ENCODE measurements around the gene EGFLAM. TPM values are rescaled to one million over a fixed set of nuclear protein-coding genes. Genes with fewer than 3 reads are reported as not detected.
A peak's percentile ranks its signal among the peaks of the same experiment; 100 is the strongest.

The EGFLAM gene
- total and polyA plus RNA-seq, 10 of the 15 experiments (the other 5 are each of a cell fraction or from before 2014, with no cell fraction given): 0.37 TPM; not detected in 9

GRCh38 chr5:38453506-38453905 is 195.1 kb downstream of the EGFLAM start:
- ChIA-PET POLR2A (no interaction called here), SMC1A (ENCODE audit: uncharacterized antibody, unreplicated experiment) (interaction anchor here (0.7 to 4.7 kb wide), 4 partner anchors 10 to 360 kb away, joined by 3 to 19 read pairs (median 3); no protein-coding TSS in a partner anchor), CTCF (interaction anchor here (1.1 to 6.2 kb wide), 4 partner anchors 11 to 356 kb away, joined by 3 to 48 read pairs (median 7); no protein-coding TSS in a partner anchor), RAD21 (ENCODE audit: unreplicated experiment) (interaction anchor here (0.9 to 1.9 kb wide), 4 partner anchors 10 to 627 kb away, joined by 3 to 16 read pairs (median 4); no protein-coding TSS in a partner anchor)
- intact Hi-C loops (cut with micrococcal nuclease; ENCODE audit: unreplicated experiment): loop anchor here (10.0 kb wide), 1 partner anchor 621 kb away; the partner anchor contains the start of gene RICTOR
- Histone ChIP-seq H3K4me3 (no peak overlapping the region), H3K9ac (ENCODE audit: control insufficient read depth, insufficient read depth, low read length) (no peak overlapping the region), H3K36me3 (ENCODE audit: control insufficient read depth in 2 of 2, insufficient read depth in 2 of 2, low read length in 1 of 2) (no peaks in the 10 kb centered on the region), H3K27me3 (replicated peaks in 1 of 2; ENCODE audit: control insufficient read depth in 2 of 2, insufficient read depth in 2 of 2, low read length in 1 of 2) (peaks cover 0 to 21% of the 10 kb centered on the region in 2 experiments), H3K4me2 (ENCODE audit: control insufficient read depth, insufficient read depth) (peak overlapping the region; percentile 46), H3K9me3 (replicated peaks; ENCODE audit: control insufficient read depth, insufficient read depth, low read length) (peaks cover 4% of the 10 kb centered on the region; the same call in 2 of the 3 replicates), H3K27ac (ENCODE audit: control insufficient read depth, insufficient read depth) (no peak overlapping the region), H3K79me2 (ENCODE audit: control insufficient read depth, insufficient read depth, low read length) (no peaks in the 10 kb centered on the region), H3K4me1 (ENCODE audit: control insufficient read depth, insufficient read depth, low read length) (peaks cover 16% of the 10 kb centered on the region), H4K20me1 (ENCODE audit: control insufficient read depth, insufficient read depth) (no peaks in the 10 kb centered on the region), H2AFZ (ENCODE audit: control insufficient read depth, low read depth, low read length) (no peak overlapping the region)
- FAIRE-seq: peak; percentile 89
- peak; percentile 89 for DNase-seq (ENCODE audit: low read depth, low spot score)
- 0% methylated on average over 3 of the region's 3 CpGs for WGBS (ENCODE audit: insufficient coverage, insufficient replicate concordance, low lambda C conversion rate, missing lambda C conversion rate)
- BruUV-seq (replicated peaks): no TSS peak
- peak; percentile 98 for ATAC-seq
- in situ Hi-C loops (cut with MboI): no loop called here
- TF ChIP-seq ZBED1 (IDR thresholded peaks at IDR 0.05; ENCODE audit: borderline replicate concordance) (peak; percentile 92; the same call in 1 of the 2 replicates), ZNF217 (IDR thresholded peaks at IDR 0.05) (peak; percentile 91), TCF7 (IDR thresholded peaks at IDR 0.05; ENCODE audit: borderline replicate concordance) (peak; percentile 99), FOXM1 (IDR thresholded peaks at IDR 0.05; ENCODE audit: low read depth, low read length) (peak; percentile 93), YY1 (IDR thresholded peaks at IDR 0.05; ENCODE audit: low read depth, low read length) (peak; percentile 85), CBX3 (IDR thresholded peaks at IDR 0.05; ENCODE audit: borderline replicate concordance, low read depth) (no peak), PAX5 (IDR thresholded peaks at IDR 0.05; ENCODE audit: borderline replicate concordance, low read depth, low read length) (peak; percentile 99), MEF2B (IDR thresholded peaks at IDR 0.05; ENCODE audit: partially characterized antibody, poor library complexity, severe bottlenecking) (peak; percentile 90), E4F1 (IDR thresholded peaks at IDR 0.05; ENCODE audit: borderline replicate concordance, partially characterized antibody) (no peak), ETV6 (conservative IDR thresholded peaks at IDR 0.05 in 1 of 2, IDR thresholded peaks at IDR 0.05 in 1 of 2; ENCODE audit: borderline replicate concordance in 1 of 2, low read depth in 1 of 2) (peak in 1 of 2 experiments; percentile 80; a peak in 2 of 4 replicates), MTA2 (IDR thresholded peaks at IDR 0.05; ENCODE audit: low read depth) (peak; percentile 93), CREM (IDR thresholded peaks at IDR 0.05; ENCODE audit: low read depth) (peak; percentile 84), USF1 (IDR thresholded peaks at IDR 0.05; ENCODE audit: borderline replicate concordance, extremely low read length, insufficient read depth, low read depth, low read length) (no peak), RELA (IDR thresholded peaks at IDR 0.05; ENCODE audit: borderline replicate concordance, partially characterized antibody) (peak; percentile 47), SPI1 (IDR thresholded peaks at IDR 0.05; ENCODE audit: borderline replicate concordance, insufficient read depth, low read depth, low read length) (peak; percentile 96), TCF3 (IDR thresholded peaks at IDR 0.05; ENCODE audit: borderline replicate concordance, insufficient read depth, low read depth, low read length) (peak; percentile 93)
- TF ChIP-seq, protein P1, sequence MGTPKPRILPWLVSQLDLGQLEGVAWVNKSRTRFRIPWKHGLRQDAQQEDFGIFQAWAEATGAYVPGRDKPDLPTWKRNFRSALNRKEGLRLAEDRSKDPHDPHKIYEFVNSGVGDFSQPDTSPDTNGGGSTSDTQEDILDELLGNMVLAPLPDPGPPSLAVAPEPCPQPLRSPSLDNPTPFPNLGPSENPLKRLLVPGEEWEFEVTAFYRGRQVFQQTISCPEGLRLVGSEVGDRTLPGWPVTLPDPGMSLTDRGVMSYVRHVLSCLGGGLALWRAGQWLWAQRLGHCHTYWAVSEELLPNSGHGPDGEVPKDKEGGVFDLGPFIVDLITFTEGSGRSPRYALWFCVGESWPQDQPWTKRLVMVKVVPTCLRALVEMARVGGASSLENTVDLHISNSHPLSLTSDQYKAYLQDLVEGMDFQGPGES (IDR thresholded peaks at IDR 0.05): no peak
- TF ChIP-seq, protein P2, sequence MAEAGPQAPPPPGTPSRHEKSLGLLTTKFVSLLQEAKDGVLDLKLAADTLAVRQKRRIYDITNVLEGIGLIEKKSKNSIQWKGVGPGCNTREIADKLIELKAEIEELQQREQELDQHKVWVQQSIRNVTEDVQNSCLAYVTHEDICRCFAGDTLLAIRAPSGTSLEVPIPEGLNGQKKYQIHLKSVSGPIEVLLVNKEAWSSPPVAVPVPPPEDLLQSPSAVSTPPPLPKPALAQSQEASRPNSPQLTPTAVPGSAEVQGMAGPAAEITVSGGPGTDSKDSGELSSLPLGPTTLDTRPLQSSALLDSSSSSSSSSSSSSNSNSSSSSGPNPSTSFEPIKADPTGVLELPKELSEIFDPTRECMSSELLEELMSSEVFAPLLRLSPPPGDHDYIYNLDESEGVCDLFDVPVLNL (IDR thresholded peaks at IDR 0.05; ENCODE audit: low read depth, low read length): no peak

Data from GM12878 (cell line).